Renal cortical epithelial cell (primary cell): ENCODE results near the gene GLA. TPM values are rescaled to one million over a fixed set of nuclear protein-coding genes. Genes with fewer than 3 reads are reported as not detected.
A peak's percentile ranks its signal among the peaks of the same experiment; 100 is the strongest.

ENCODE experiments used
- DNase-seq: peaks from one replicate; pipeline ENCODE4 v3.0.0-alpha.2; 2011; ENCODE audit warnings: low read depth
- total RNA-seq: library from RNA; depleted of rRNA; stranded (reverse); fragments of >200 nt; gene quantifications from 2 replicates; pipeline ENCODE4 v1.2.3, GENCODE V29; 2014

Gene GLA
- total RNA-seq, 1 donor from 2014 or later, result 44.4 TPM

GRCh38 chrX:101397779-101398178 lies 9.9 kb downstream of the GLA start:
- peak; percentile 75 for DNase-seq

- DNase-seq, result peak; percentile 39
Measured at GRCh38 chrX:101395789-101396188, 11.9 kb downstream of the GLA start.

- no peak for DNase-seq
Measured at GRCh38 chrX:101394372-101394771, 13.4 kb downstream of the GLA start.

GRCh38 chrX:101393530-101394305 lies 14.0 kb downstream of the GLA start:
- DNase-seq, result no peak

- DNase-seq, result no peak
Measured at GRCh38 chrX:101391831-101392230, 15.9 kb downstream of the GLA start.

- DNase-seq, result peak; percentile 85
Measured at GRCh38 chrX:101390664-101391525, 16.8 kb downstream of the GLA start, which contains the start of gene RPL36A. Gene RPL36A, plus strand, starts transcription at chrX:101391011. Its CDS starts 33 bp downstream, at chrX:101391044.

- DNase-seq, result no peak
Measured at GRCh38 chrX:101388604-101389003, 19.1 kb downstream of the GLA start.

GRCh38 chrX:101386542-101386885 lies 21.2 kb downstream of the GLA start:
- no peak for DNase-seq

- no peak for DNase-seq
Measured at GRCh38 chrX:101385795-101386541, 21.8 kb downstream of the GLA start, which contains the start of gene BTK. Gene BTK, minus strand, starts transcription at chrX:101386191. Its CDS starts 10,907 bp downstream, at chrX:101375284.

- DNase-seq, result no peak
Measured at GRCh38 chrX:101385026-101385684, 22.6 kb downstream of the GLA start.

- no peak for DNase-seq
Measured at GRCh38 chrX:101383679-101384205, 24.0 kb downstream of the GLA start.

- DNase-seq, result no peak
Measured at GRCh38 chrX:101377547-101377946, 30.2 kb downstream of the GLA start.

GRCh38 chrX:101370888-101371504 lies 36.7 kb downstream of the GLA start:
- DNase-seq, result no peak

- DNase-seq, result no peak
Measured at GRCh38 chrX:101369687-101370086, 38.0 kb downstream of the GLA start.

- no peak for DNase-seq
Measured at GRCh38 chrX:101368800-101369199, 38.9 kb downstream of the GLA start.

GRCh38 chrX:101365301-101365795 lies 42.4 kb downstream of the GLA start:
- DNase-seq, result no peak

- DNase-seq, result no peak
Measured at GRCh38 chrX:101362757-101363156, 45.0 kb downstream of the GLA start.

- DNase-seq, result no peak
Measured at GRCh38 chrX:101362116-101362515, 45.6 kb downstream of the GLA start.

GRCh38 chrX:101360390-101360789 lies 47.3 kb downstream of the GLA start:
- no peak for DNase-seq

GRCh38 chrX:101359966-101360365 lies 47.8 kb downstream of the GLA start:
- DNase-seq, result no peak
